ENCODE results near the gene SUCLG2. TPM values are rescaled to one million over a fixed set of nuclear protein-coding genes. Genes with fewer than 3 reads are reported as not detected.
A peak's percentile ranks its signal among the peaks of the same experiment; 100 is the strongest.

The SUCLG2 gene
- total and polyA plus RNA-seq, 2 donors (not counting 1 experiment from before 2014, with no cell fraction given), result 56.8 to 87.4 TPM

GRCh38 chr3:67614195-67614594 is 40.2 kb downstream of the SUCLG2 start:
- Histone ChIP-seq H2AFZ (ENCODE audit: low read length) (no peak overlapping the region), H3K36me3 (ENCODE audit: control insufficient read depth, insufficient read depth, low read length) (no peaks in the 10 kb centered on the region), H4K20me1 (ENCODE audit: control insufficient read depth, extremely low read depth, insufficient read depth, low read length) (no peaks in the 10 kb centered on the region), H3K4me3 (replicated peaks in 1 of 4; ENCODE audit: control extremely low read depth in 1 of 4, insufficient read depth in 1 of 4, low read depth in 3 of 4, low read length in 4 of 4) (no peak overlapping the region), H3K9me3 (ENCODE audit: control insufficient read depth, insufficient read depth, low read depth, low read length) (no peaks in the 10 kb centered on the region), H3K27me3 (ENCODE audit: control insufficient read depth, insufficient read depth, low read length) (no peaks in the 10 kb centered on the region), H3K4me1 (ENCODE audit: control insufficient read depth, extremely low read depth, insufficient read depth, low read length) (peaks cover 4% of the 10 kb centered on the region), H3K4me2 (ENCODE audit: extremely low read depth, insufficient read depth, low read length) (no peak overlapping the region), H3K27ac (ENCODE audit: insufficient read depth, low read length) (no peak overlapping the region), H3K79me2 (ENCODE audit: control insufficient read depth, insufficient read depth, low read length) (peaks cover 2% of the 10 kb centered on the region), H3K9ac (ENCODE audit: insufficient read depth, low read length) (no peak overlapping the region)
- no peak for DNase-seq (ENCODE audit: low read depth in 2 of 2)
- TF ChIP-seq CTCF (conservative IDR thresholded peaks at IDR 0.05 in 1 of 2, IDR thresholded peaks at IDR 0.05 in 1 of 2; ENCODE audit: low read depth in 1 of 2, low read length in 2 of 2) (no peak), EZH2 (IDR thresholded peaks at IDR 0.05; ENCODE audit: low read length, missing control alignments) (no peak)

DNA sequence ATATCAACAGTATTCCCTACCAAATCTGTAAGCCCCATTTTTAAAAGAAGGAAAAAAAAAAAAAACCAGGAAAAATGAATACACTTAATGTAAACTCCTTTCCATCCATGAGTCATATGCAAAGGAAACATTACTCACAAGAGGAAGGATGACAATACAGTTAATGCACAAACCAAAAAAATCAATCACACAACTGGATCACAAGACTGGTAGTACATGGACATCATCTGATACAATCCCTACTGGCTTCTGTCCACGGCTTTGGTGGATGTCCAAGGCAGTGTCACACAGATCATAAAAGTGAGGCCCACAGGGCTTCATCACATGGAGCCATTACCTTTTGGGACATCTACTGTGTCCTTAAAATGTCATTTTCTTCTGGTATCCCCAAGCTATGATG is 44.0 kb downstream of the SUCLG2 start:
- Histone ChIP-seq H3K9ac (ENCODE audit: insufficient read depth, low read length) (no peak overlapping the region), H3K36me3 (ENCODE audit: control insufficient read depth, insufficient read depth, low read length) (peaks cover 2% of the 10 kb centered on the region), H3K9me3 (ENCODE audit: control insufficient read depth, insufficient read depth, low read depth, low read length) (no peaks in the 10 kb centered on the region), H3K4me2 (ENCODE audit: extremely low read depth, insufficient read depth, low read length) (peak overlapping the region; percentile 6), H3K27me3 (ENCODE audit: control insufficient read depth, insufficient read depth, low read length) (no peaks in the 10 kb centered on the region), H3K4me3 (replicated peaks in 1 of 4; ENCODE audit: control extremely low read depth in 1 of 4, insufficient read depth in 1 of 4, low read depth in 3 of 4, low read length in 4 of 4) (no peak overlapping the region), H3K4me1 (ENCODE audit: control insufficient read depth, extremely low read depth, insufficient read depth, low read length) (peaks cover 4% of the 10 kb centered on the region), H3K27ac (ENCODE audit: insufficient read depth, low read length) (peak overlapping the region; percentile 33), H4K20me1 (ENCODE audit: control insufficient read depth, extremely low read depth, insufficient read depth, low read length) (no peaks in the 10 kb centered on the region), H3K79me2 (ENCODE audit: control insufficient read depth, insufficient read depth, low read length) (peaks cover 2% of the 10 kb centered on the region), H2AFZ (ENCODE audit: low read length) (no peak overlapping the region)
- TF ChIP-seq CTCF (conservative IDR thresholded peaks at IDR 0.05 in 1 of 2, IDR thresholded peaks at IDR 0.05 in 1 of 2; ENCODE audit: low read depth in 1 of 2, low read length in 2 of 2) (no peak), EZH2 (IDR thresholded peaks at IDR 0.05; ENCODE audit: low read length, missing control alignments) (no peak)
- DNase-seq (ENCODE audit: low read depth in 2 of 2), result peak; percentile 66 to 68

- Histone ChIP-seq H3K4me2 (ENCODE audit: extremely low read depth, insufficient read depth, low read length) (no peak overlapping the region), H3K4me1 (ENCODE audit: control insufficient read depth, extremely low read depth, insufficient read depth, low read length) (peaks cover 4% of the 10 kb centered on the region), H3K36me3 (ENCODE audit: control insufficient read depth, insufficient read depth, low read length) (peaks cover 2% of the 10 kb centered on the region), H3K4me3 (replicated peaks in 1 of 4; ENCODE audit: control extremely low read depth in 1 of 4, insufficient read depth in 1 of 4, low read depth in 3 of 4, low read length in 4 of 4) (no peak overlapping the region), H3K27ac (ENCODE audit: insufficient read depth, low read length) (no peak overlapping the region), H3K27me3 (ENCODE audit: control insufficient read depth, insufficient read depth, low read length) (no peaks in the 10 kb centered on the region), H4K20me1 (ENCODE audit: control insufficient read depth, extremely low read depth, insufficient read depth, low read length) (no peaks in the 10 kb centered on the region), H3K9me3 (ENCODE audit: control insufficient read depth, insufficient read depth, low read depth, low read length) (no peaks in the 10 kb centered on the region), H3K9ac (ENCODE audit: insufficient read depth, low read length) (no peak overlapping the region), H2AFZ (ENCODE audit: low read length) (no peak overlapping the region), H3K79me2 (ENCODE audit: control insufficient read depth, insufficient read depth, low read length) (peaks cover 2% of the 10 kb centered on the region)
- no peak for DNase-seq (ENCODE audit: low read depth in 2 of 2)
- TF ChIP-seq CTCF (conservative IDR thresholded peaks at IDR 0.05 in 1 of 2, IDR thresholded peaks at IDR 0.05 in 1 of 2; ENCODE audit: low read depth in 1 of 2, low read length in 2 of 2) (no peak), EZH2 (IDR thresholded peaks at IDR 0.05; ENCODE audit: low read length, missing control alignments) (no peak)
Observed at GRCh38 chr3:67609709-67610108, 44.7 kb downstream of the SUCLG2 start.
